IMR-90 (cell line): ENCODE measurements around the gene CCDC182. TPM values are rescaled to one million over a fixed set of nuclear protein-coding genes. Genes with fewer than 3 reads are reported as not detected.

Experiments used
- ATAC-seq: fragments of 200-7000 bp; cut with Tn5 transposase; 2 replicates; pipeline ENCODE4 v1.9.1; 2020; ENCODE audit warnings: low read depth, mild to moderate bottlenecking, moderate library complexity
- BruUV-seq: library from RNA; stranded (reverse); fragments of 400-500 nt; replicated peaks from 2 replicates; lab custom pipeline; 2021; lab: Mats Ljungman, UMichigan
- CTCF ChIA-PET: fragments of 300-600 bp; formaldehyde crosslinking; extraction: SDS; loops from one replicate; lab custom pipeline; 2021; ENCODE audit warnings: antibody characterized with exemption; lab: Yijun Ruan, JAX
- POLR2A ChIA-PET: fragments of 300-600 bp; sonication (Branson Sonifier 250); formaldehyde crosslinking; loops from one replicate; lab custom pipeline; 2022; ENCODE audit warnings: antibody characterized with exemption; ENCODE audit not compliant: unreplicated experiment; lab: Charles Lee
- DNase-seq: peaks from one replicate; pipeline ENCODE4 v3.0.0; 2013
- H2AFZ ChIP-seq: replicated peaks from 2 replicates; pipeline ENCODE3; 2013; ENCODE audit warnings: low read length, mild to moderate bottlenecking; ENCODE audit not compliant: poor library complexity
- H2AK5ac ChIP-seq: 2 replicates; pipeline ENCODE4 v1.6.1; 2013; ENCODE audit warnings: low read depth, low read length, inconsistent platforms
- H2AK9ac ChIP-seq: replicated peaks from 2 replicates; pipeline ENCODE3; 2013; ENCODE audit warnings: mild to moderate bottlenecking, low read depth, low read length, moderate library complexity; ENCODE audit not compliant: poor library complexity
- H2BK120ac ChIP-seq: 2 replicates; pipeline ENCODE4 v1.6.1; 2013; ENCODE audit warnings: low read depth, low read length, inconsistent platforms
- H2BK15ac ChIP-seq: 3 replicates; pipeline ENCODE4 v1.6.1; 2013; ENCODE audit warnings: low read depth, low read length, inconsistent platforms
- H2BK20ac ChIP-seq: 2 replicates; pipeline ENCODE4 v1.6.1; 2013; ENCODE audit warnings: low read depth, mild to moderate bottlenecking, inconsistent platforms, low read length, moderate library complexity
- H2BK5ac ChIP-seq: 2 replicates; pipeline ENCODE4 v1.6.1; 2013; ENCODE audit warnings: mild to moderate bottlenecking, low read depth, low read length, inconsistent platforms; ENCODE audit not compliant: poor library complexity, severe bottlenecking
- H3K14ac ChIP-seq: replicated peaks from 2 replicates; pipeline ENCODE4 v1.6.1; 2013; ENCODE audit warnings: low read depth, low read length, inconsistent platforms
- H3K18ac ChIP-seq: 2 replicates; pipeline ENCODE4 v1.6.1; 2013; ENCODE audit warnings: low read depth, low read length, control low read depth
- H3K23ac ChIP-seq: 2 replicates; pipeline ENCODE4 v1.6.1; 2013; ENCODE audit warnings: low read depth, low read length, inconsistent platforms
- H3K27ac ChIP-seq: 2 replicates; pipeline ENCODE4 v1.5.1; 2013; ENCODE audit warnings: mild to moderate bottlenecking, control low read depth, low read length; ENCODE audit not compliant: insufficient read depth
- H3K27me3 ChIP-seq: 2 replicates; pipeline ENCODE4 v1.6.1; 2013; ENCODE audit warnings: low read length; ENCODE audit not compliant: control insufficient read depth, insufficient read depth
- H3K36me3 ChIP-seq: 2 replicates; pipeline ENCODE4 v1.6.1; 2013; ENCODE audit warnings: low read length, mixed read lengths; ENCODE audit not compliant: control insufficient read depth, insufficient read depth
- H3K4ac ChIP-seq: 2 replicates; pipeline ENCODE4 v1.6.1; 2013; ENCODE audit warnings: low read depth, low read length, inconsistent platforms
- H3K4me1 ChIP-seq: 2 replicates; pipeline ENCODE4 v1.6.1; 2013; ENCODE audit warnings: low read length, mixed read lengths; ENCODE audit not compliant: control insufficient read depth, insufficient read depth
- H3K4me2 ChIP-seq: 2 replicates; pipeline ENCODE4 v1.6.1; 2013; ENCODE audit warnings: low read depth, mild to moderate bottlenecking, control low read depth, low read length, moderate library complexity
- H3K4me3 ChIP-seq: 2 replicates; pipeline ENCODE4 v1.5.1; 2013; ENCODE audit warnings: low read depth, mild to moderate bottlenecking, control low read depth, low read length, moderate library complexity; ENCODE audit not compliant: insufficient read depth
- H3K56ac ChIP-seq: 2 replicates; pipeline ENCODE4 v1.6.1; 2013; ENCODE audit warnings: low read length, inconsistent platforms; ENCODE audit not compliant: insufficient read depth; ENCODE audit errors: extremely low read depth
- H3K79me1 ChIP-seq, 2 experiments: 2 replicates each; pipeline ENCODE4 v1.6.1; 2013; ENCODE audit warnings: low read length in 2 of 2, inconsistent platforms in 1 of 2, low read depth in 1 of 2
- H3K9ac ChIP-seq: 2 replicates; pipeline ENCODE4 v1.6.1; 2013; ENCODE audit warnings: low read depth, low read length, control low read depth
- H3K9me1 ChIP-seq: 2 replicates; pipeline ENCODE4 v1.6.1; 2013; ENCODE audit warnings: low read length, inconsistent platforms; ENCODE audit not compliant: insufficient read depth
- H3K9me3 ChIP-seq: 2 replicates; pipeline ENCODE4 v1.6.1; 2013; ENCODE audit warnings: low read length; ENCODE audit not compliant: control insufficient read depth, insufficient read depth
- H4K20me1 ChIP-seq: 2 replicates; pipeline ENCODE4 v1.6.1; 2013; ENCODE audit warnings: low read length, inconsistent platforms; ENCODE audit not compliant: insufficient read depth
- H4K5ac ChIP-seq: 2 replicates; pipeline ENCODE4 v1.6.1; 2013; ENCODE audit warnings: mild to moderate bottlenecking, low read depth, low read length, control low read depth
- H4K8ac ChIP-seq, 2 experiments: 2 replicates each; pipeline ENCODE4 v1.6.1; 2013; ENCODE audit warnings: low read depth in 2 of 2, low read length in 2 of 2, control low read depth in 1 of 2, inconsistent platforms in 1 of 2
- H4K91ac ChIP-seq: 2 replicates; pipeline ENCODE4 v1.6.1; 2013; ENCODE audit warnings: low read depth, low read length, inconsistent platforms; ENCODE audit not compliant: insufficient read depth
- BHLHE40 ChIP-seq: fragments of 150-350 bp; IDR thresholded peaks from 2 replicates; pipeline ENCODE4 v1.6.1; 2016; ENCODE audit warnings: mild to moderate bottlenecking, low read depth, low read length
- CEBPB ChIP-seq: IDR thresholded peaks from 2 replicates; pipeline ENCODE4 v1.6.1; 2012; ENCODE audit warnings: low read depth, low read length, improper control_type of control experiment
- CHD1 ChIP-seq: IDR thresholded peaks from 2 replicates; pipeline ENCODE4 v1.6.1; 2012; ENCODE audit warnings: low read depth, low read length, improper control_type of control experiment
- CTCF ChIP-seq: conservative IDR thresholded peaks from 2 replicates; pipeline ENCODE4 v1.5.1; 2012; ENCODE audit warnings: mild to moderate bottlenecking, low read depth, low read length, improper control_type of control experiment
- ELK1 ChIP-seq: fragments of 150-350 bp; IDR thresholded peaks from 2 replicates; pipeline ENCODE4 v1.6.1; 2016; ENCODE audit warnings: low read depth, mild to moderate bottlenecking, low read length, moderate library complexity, borderline replicate concordance
- FOS ChIP-seq: fragments of 150-350 bp; IDR thresholded peaks from 2 replicates; pipeline ENCODE4 v1.6.1; 2016; ENCODE audit warnings: low read depth, low read length
- MAFK ChIP-seq: IDR thresholded peaks from 2 replicates; pipeline ENCODE4 v1.6.1; 2012; ENCODE audit warnings: low read depth, low read length, improper control_type of control experiment
- MAZ ChIP-seq: IDR thresholded peaks from 2 replicates; pipeline ENCODE4 v1.6.1; 2012; ENCODE audit warnings: low read depth, mild to moderate bottlenecking, low read length, improper control_type of control experiment, moderate library complexity, borderline replicate concordance
- MXI1 ChIP-seq: IDR thresholded peaks from 2 replicates; pipeline ENCODE4 v1.6.1; 2012; ENCODE audit warnings: low read depth, mild to moderate bottlenecking, low read length, moderate library complexity, borderline replicate concordance
- NFE2L2 ChIP-seq: fragments of 150-350 bp; IDR thresholded peaks from 2 replicates; pipeline ENCODE4 v1.6.1; 2016; ENCODE audit warnings: low read depth, mild to moderate bottlenecking, low read length
- POLR2A ChIP-seq: IDR thresholded peaks from 2 replicates; pipeline ENCODE4 v1.6.1; 2012; ENCODE audit warnings: mild to moderate bottlenecking, low read depth, low read length
- RAD21 ChIP-seq: IDR thresholded peaks from 2 replicates; pipeline ENCODE4 v1.6.1; 2012; ENCODE audit warnings: low read length, improper control_type of control experiment
- RCOR1 ChIP-seq: IDR thresholded peaks from 2 replicates; pipeline ENCODE4 v1.6.1; 2012; ENCODE audit warnings: mild to moderate bottlenecking, low read length, improper control_type of control experiment; ENCODE audit not compliant: insufficient replicate concordance
- RFX5 ChIP-seq: IDR thresholded peaks from 2 replicates; pipeline ENCODE4 v1.8.0; 2012; ENCODE audit warnings: low read depth, mild to moderate bottlenecking, low read length, moderate library complexity
- SMC3 ChIP-seq: fragments of 150-350 bp; IDR thresholded peaks from 2 replicates; pipeline ENCODE4 v1.6.1; 2016; ENCODE audit warnings: low read depth, mild to moderate bottlenecking, antibody characterized with exemption, low read length, moderate library complexity
- USF2 ChIP-seq: fragments of 150-350 bp; IDR thresholded peaks from 2 replicates; pipeline ENCODE4 v1.6.1; 2017; ENCODE audit warnings: mild to moderate bottlenecking, antibody characterized with exemption, low read length, low read depth
- WGBS, 2 experiments: methylation state at CpG; one replicate each; pipeline versions ENCODE4 v1.1.5 to v1.1.7; 2013; ENCODE audit warnings: missing lambda C conversion rate in 2 of 2; ENCODE audit not compliant: insufficient read length in 1 of 2; ENCODE audit errors: extremely low coverage in 2 of 2; 5-methylcytosine and 5-hydroxymethylcytosine counted together
- dilution Hi-C: fragments of 300-500 bp; cut with HindIII; formaldehyde crosslinking; loops from one replicate; pipeline ENCODE4 v1.14.3; 2018; ENCODE audit warnings: low sequenced_read_pairs; ENCODE audit not compliant: unreplicated experiment
- in situ Hi-C: fragments of 300-500 bp; cut with MboI; formaldehyde crosslinking; loops from 3 replicates; pipeline ENCODE4 v1.14.3; 2019; ENCODE audit warnings: low sequenced_read_pairs, inconsistent platforms, mixed read lengths
- intact Hi-C: fragments of 100-400 bp; cut with micrococcal nuclease; formaldehyde crosslinking; loops from 2 replicates; pipeline ENCODE4 v1.10.0; 2022
- polyA plus RNA-seq, 3 experiments: library from polyadenylated mRNA; depleted of rRNA; stranded (reverse); fragments of >200 nt; gene quantifications; 2 replicates each; pipeline ENCODE4 v1.2.3, GENCODE V29; 2012; ENCODE audit warnings: low replicate concordance in 1 of 3
- total RNA-seq: library from RNA; depleted of rRNA; stranded (reverse); fragments of >200 nt; gene quantifications from 2 replicates; pipeline ENCODE4 v1.2.3, GENCODE V29; 2012

Gene CCDC182
- total and polyA plus RNA-seq, 2 of the 4 experiments (the other 2 are of a cell fraction), result not detected

GRCh38 chr17:57783338-57783742, 38.2 kb upstream of the CCDC182 start:
- H3K23ac ChIP-seq, result no peak overlapping the region
- no peak overlapping the region for H4K91ac ChIP-seq
- no peak overlapping the region for H2BK20ac ChIP-seq
- no peaks in the 10 kb centered on the region for H3K9me1 ChIP-seq
- no peaks in the 10 kb centered on the region for H3K36me3 ChIP-seq
- no peak overlapping the region for H3K56ac ChIP-seq
- no peak overlapping the region for H2BK120ac ChIP-seq
- H2BK15ac ChIP-seq, result no peak overlapping the region
- intact Hi-C loops (no loop called here), in situ Hi-C loops (no loop called here), dilution Hi-C loops (no loop called here)
- no peak overlapping the region for H4K5ac ChIP-seq
- no peaks in the 10 kb centered on the region for H3K79me1 ChIP-seq
- ATAC-seq (peak; percentile 75), DNase-seq (peak; percentile 5)
- H3K27ac ChIP-seq, result no peak overlapping the region
- no peak overlapping the region for H3K4me3 ChIP-seq
- peaks cover 46% of the 10 kb centered on the region for H3K27me3 ChIP-seq
- no peak overlapping the region for H3K18ac ChIP-seq
- no peak overlapping the region for H2AK9ac ChIP-seq
- ChIA-PET CTCF (interaction anchor here (0.5 to 1.5 kb wide), 15 partner anchors 9 to 654 kb away, joined by 3 to 6 read pairs (median 4); no protein-coding TSS in a partner anchor), POLR2A (interaction anchor here (0.6 kb wide), 2 partner anchors 219 to 497 kb away, joined by 3 to 5 read pairs; no protein-coding TSS in a partner anchor)
- H2AK5ac ChIP-seq, result no peak overlapping the region
- peaks cover 2% of the 10 kb centered on the region; the same call in 1 of the 2 replicates for H3K4me1 ChIP-seq
- H3K4me2 ChIP-seq, result no peak overlapping the region; the same call in 1 of the 2 replicates
- H4K20me1 ChIP-seq, result no peaks in the 10 kb centered on the region
- H2AFZ ChIP-seq, result peak overlapping the region; percentile 71
- no peak overlapping the region for H3K9ac ChIP-seq
- TF ChIP-seq CTCF, result peak; percentile 61
- TF ChIP-seq BHLHE40, result no peak
- no peak for TF ChIP-seq POLR2A
- no peak for TF ChIP-seq USF2
- TF ChIP-seq SMC3, result peak; percentile 46
- no peak for TF ChIP-seq CHD1
- TF ChIP-seq RFX5, result no peak
- no peak for TF ChIP-seq MXI1
- no peak for TF ChIP-seq ELK1
- no peak for TF ChIP-seq CEBPB
- TF ChIP-seq RCOR1, result no peak
- TF ChIP-seq NFE2L2, result no peak
- TF ChIP-seq RAD21, result peak; percentile 54
- no peak for TF ChIP-seq MAFK
- TF ChIP-seq FOS, result no peak
- TF ChIP-seq MAZ, result no peak
- H3K4ac ChIP-seq, result no peak overlapping the region
- 0% methylated on average over 12 of the region's 25 CpGs; no CpG with 5 or more reads in 1 of the 2 experiments for WGBS, 2 experiments
- H4K8ac ChIP-seq, result no peak overlapping the region
- H2BK5ac ChIP-seq, result no peak overlapping the region
- no peak overlapping the region for H3K14ac ChIP-seq
- no peaks in the 10 kb centered on the region for H3K9me3 ChIP-seq
- BruUV-seq, result no TSS peak
